Measurements from ENCODE around the gene VWC2L. TPM values are rescaled to one million over a fixed set of nuclear protein-coding genes. Genes with fewer than 3 reads are reported as not detected.

VWC2L gene
- total RNA-seq, 2 donors from 2014 or later: 0.27 TPM; not detected in 1

DNA sequence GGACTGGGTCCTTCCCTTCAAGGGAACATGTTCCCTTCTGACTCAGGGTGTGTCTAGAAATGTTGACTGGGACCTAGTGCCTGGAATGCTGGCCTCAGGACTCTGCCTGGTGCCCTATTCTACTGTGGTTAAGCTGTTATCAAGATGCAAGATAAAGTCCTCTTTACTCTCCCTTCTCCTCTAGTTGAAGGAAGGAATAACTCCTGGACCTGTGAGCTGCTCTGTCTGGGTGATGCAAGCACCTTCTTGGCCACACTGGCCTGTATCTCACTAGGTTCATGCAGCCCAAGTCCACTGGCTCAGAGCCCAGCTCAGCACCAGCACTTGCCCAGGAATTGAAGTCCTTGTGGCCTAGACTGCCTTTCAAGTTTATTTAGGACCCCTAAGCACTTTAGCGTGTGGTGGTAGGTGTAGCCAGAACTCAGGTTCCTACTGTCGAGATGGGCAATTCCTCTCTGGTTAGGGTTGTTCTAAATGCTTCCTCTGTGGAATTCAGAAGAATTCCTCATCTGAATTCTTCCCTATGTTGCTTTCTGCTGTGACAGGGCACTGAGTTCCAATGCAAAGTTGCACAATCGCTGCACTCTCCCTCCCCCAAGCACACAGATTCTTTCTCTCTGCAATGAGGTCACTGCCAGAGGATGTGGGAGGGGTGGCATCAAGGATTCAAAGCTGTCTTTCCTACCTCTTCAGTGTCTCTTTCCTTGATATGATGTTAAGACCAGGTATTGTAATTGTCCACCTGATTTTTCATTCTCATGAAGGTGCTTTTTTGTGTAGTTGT, 54.7 kb downstream of the VWC2L start:
- no peak for DNase-seq (ENCODE audit: low spot score)
- no peak overlapping the region for H3K4me3 ChIP-seq
- H3K9me3 ChIP-seq: no peaks in the 10 kb centered on the region
- ATAC-seq (ENCODE audit: insufficient number of reproducible peaks, low FRiP score, low read depth): peak; percentile 72
- no peaks in the 10 kb centered on the region for H3K36me3 ChIP-seq
- no peaks in the 10 kb centered on the region for H3K27me3 ChIP-seq (replicated peaks; ENCODE audit: insufficient read depth)
- TF ChIP-seq, protein P1, sequence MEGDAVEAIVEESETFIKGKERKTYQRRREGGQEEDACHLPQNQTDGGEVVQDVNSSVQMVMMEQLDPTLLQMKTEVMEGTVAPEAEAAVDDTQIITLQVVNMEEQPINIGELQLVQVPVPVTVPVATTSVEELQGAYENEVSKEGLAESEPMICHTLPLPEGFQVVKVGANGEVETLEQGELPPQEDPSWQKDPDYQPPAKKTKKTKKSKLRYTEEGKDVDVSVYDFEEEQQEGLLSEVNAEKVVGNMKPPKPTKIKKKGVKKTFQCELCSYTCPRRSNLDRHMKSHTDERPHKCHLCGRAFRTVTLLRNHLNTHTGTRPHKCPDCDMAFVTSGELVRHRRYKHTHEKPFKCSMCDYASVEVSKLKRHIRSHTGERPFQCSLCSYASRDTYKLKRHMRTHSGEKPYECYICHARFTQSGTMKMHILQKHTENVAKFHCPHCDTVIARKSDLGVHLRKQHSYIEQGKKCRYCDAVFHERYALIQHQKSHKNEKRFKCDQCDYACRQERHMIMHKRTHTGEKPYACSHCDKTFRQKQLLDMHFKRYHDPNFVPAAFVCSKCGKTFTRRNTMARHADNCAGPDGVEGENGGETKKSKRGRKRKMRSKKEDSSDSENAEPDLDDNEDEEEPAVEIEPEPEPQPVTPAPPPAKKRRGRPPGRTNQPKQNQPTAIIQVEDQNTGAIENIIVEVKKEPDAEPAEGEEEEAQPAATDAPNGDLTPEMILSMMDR (IDR thresholded peaks at IDR 0.05): no peak
- H3K4me1 ChIP-seq (ENCODE audit: control insufficient read depth in 1 of 2, low read depth in 2 of 2): peaks cover 0 to 7% of the 10 kb centered on the region in 2 donors
- peak overlapping the region; percentile 35 to 39 for H3K27ac ChIP-seq

DNA sequence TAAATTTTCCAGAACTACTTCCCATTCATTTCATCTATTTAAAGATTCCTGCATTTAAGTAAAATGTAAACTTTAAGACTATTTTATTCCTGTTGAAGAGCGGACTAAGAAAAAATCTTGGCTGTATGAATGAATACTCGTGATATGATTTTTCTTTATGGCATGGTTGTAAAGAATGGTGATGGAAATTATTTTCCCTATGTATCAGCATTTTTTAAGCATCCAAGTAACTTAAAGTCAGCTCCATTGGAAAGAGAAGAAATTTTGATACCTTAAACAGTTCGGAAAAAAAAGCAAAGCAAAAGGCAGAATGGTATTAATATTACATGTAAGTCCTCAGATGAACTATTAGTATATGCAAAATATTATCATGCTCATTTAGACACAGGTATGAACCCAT, 58.9 kb downstream of the VWC2L start:
- no peak overlapping the region for H3K4me3 ChIP-seq
- TF ChIP-seq, protein P1 (IDR thresholded peaks at IDR 0.05): no peak
- no peak overlapping the region for H3K27ac ChIP-seq
- H3K9me3 ChIP-seq: no peaks in the 10 kb centered on the region
- no peak for DNase-seq (ENCODE audit: low spot score)
- H3K4me1 ChIP-seq (ENCODE audit: control insufficient read depth in 1 of 2, low read depth in 2 of 2): peaks cover 0 to 7% of the 10 kb centered on the region in 2 donors
- no peaks in the 10 kb centered on the region for H3K27me3 ChIP-seq (replicated peaks; ENCODE audit: insufficient read depth)
- no peak for ATAC-seq (ENCODE audit: insufficient number of reproducible peaks, low FRiP score, low read depth)
- no peaks in the 10 kb centered on the region for H3K36me3 ChIP-seq

DNA sequence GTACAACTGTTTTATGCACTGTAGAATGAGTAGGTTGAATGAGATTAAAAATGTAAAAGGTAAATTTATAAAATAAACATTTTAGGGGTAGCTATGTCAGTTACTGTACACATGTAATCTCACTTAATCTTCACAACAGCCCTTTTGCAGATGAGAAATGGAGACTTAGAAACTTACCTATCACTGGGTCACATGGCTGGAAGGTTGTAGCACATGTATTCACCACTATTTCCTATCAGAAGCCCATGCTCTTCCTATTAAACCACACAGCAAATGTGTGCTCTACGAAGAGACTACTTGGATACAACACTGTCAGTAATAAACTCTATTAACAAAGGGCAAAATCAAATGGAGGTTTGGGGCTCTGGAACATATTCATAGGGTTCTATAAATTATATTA, 60.5 kb downstream of the VWC2L start:
- Histone ChIP-seq H3K9me3 (no peaks in the 10 kb centered on the region), H3K27me3 (replicated peaks; ENCODE audit: insufficient read depth) (no peaks in the 10 kb centered on the region), H3K4me1 (ENCODE audit: control insufficient read depth in 1 of 2, low read depth in 2 of 2) (no peaks in the 10 kb centered on the region), H3K4me3 (no peak overlapping the region), H3K27ac (no peak overlapping the region), H3K36me3 (no peaks in the 10 kb centered on the region)
- TF ChIP-seq, protein P1 (IDR thresholded peaks at IDR 0.05): no peak
- DNase-seq (ENCODE audit: low spot score) (no peak), ATAC-seq (ENCODE audit: insufficient number of reproducible peaks, low FRiP score, low read depth) (no peak)

DNA sequence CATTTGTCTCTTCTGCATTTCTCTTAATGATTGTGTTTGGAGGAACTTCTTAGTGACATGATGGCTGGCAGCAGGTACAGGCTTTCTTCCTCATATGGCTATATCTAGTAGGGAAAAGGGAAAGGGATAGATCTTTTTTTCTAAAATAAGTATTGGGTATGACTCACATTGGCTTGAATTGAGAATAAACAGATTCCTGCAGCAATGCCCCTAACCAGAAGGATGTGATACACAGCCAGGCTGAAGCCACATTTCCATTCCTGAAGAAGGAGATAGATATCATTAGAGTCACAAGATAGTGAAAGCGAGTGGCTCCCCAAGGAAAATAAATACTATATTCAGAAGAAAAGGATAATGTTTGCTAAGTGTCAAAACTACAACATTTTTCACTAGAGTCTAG, 61.1 kb downstream of the VWC2L start:
- no peaks in the 10 kb centered on the region for H3K27me3 ChIP-seq (replicated peaks; ENCODE audit: insufficient read depth)
- no peak overlapping the region for H3K4me3 ChIP-seq
- no peaks in the 10 kb centered on the region for H3K4me1 ChIP-seq (ENCODE audit: control insufficient read depth in 1 of 2, low read depth in 2 of 2)
- no peak for ATAC-seq (ENCODE audit: insufficient number of reproducible peaks, low FRiP score, low read depth)
- DNase-seq (ENCODE audit: low spot score): no peak
- no peak overlapping the region for H3K27ac ChIP-seq
- H3K9me3 ChIP-seq: no peaks in the 10 kb centered on the region
- no peaks in the 10 kb centered on the region for H3K36me3 ChIP-seq
- TF ChIP-seq, protein P1 (IDR thresholded peaks at IDR 0.05): no peak

DNA sequence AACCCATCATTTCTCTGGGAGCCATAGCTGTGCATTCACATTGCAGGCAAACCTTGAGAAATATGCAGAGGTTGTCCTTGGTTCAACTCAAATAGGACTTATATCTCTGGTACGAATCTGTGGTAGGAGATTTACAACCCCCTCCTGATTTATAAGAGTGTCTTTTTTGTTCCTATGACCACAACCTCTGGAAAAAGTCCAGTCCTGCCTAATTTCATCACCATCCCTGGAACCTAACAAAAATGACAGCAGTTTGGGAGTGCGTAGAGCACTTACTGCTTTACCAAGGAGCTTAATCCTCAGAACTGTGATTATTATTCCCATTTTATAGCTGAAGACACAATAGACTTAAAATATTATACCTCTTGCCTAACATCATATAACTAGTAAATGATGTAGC, 66.5 kb downstream of the VWC2L start:
- no peaks in the 10 kb centered on the region for H3K27me3 ChIP-seq (replicated peaks; ENCODE audit: insufficient read depth)
- H3K27ac ChIP-seq: no peak overlapping the region
- no peak overlapping the region for H3K4me3 ChIP-seq
- H3K36me3 ChIP-seq: no peaks in the 10 kb centered on the region
- no peak for DNase-seq (ENCODE audit: low spot score)
- H3K9me3 ChIP-seq: no peaks in the 10 kb centered on the region
- H3K4me1 ChIP-seq (ENCODE audit: control insufficient read depth in 1 of 2, low read depth in 2 of 2): peaks cover 9 to 16% of the 10 kb centered on the region in 2 donors
- TF ChIP-seq, protein P1 (IDR thresholded peaks at IDR 0.05): no peak
- no peak for ATAC-seq (ENCODE audit: insufficient number of reproducible peaks, low FRiP score, low read depth)
